NCI-H2227 treated with DMSO at 0.1 percent for 48 hours (cell line): Measurements from ENCODE around the gene MARF1.
"Not testable (repeated sequence)": the region's sequence is repeated elsewhere in the genome, so short reads cannot be mapped to it uniquely, and the experiment has no call there.

ENCODE experiments used
- DNase-seq: peaks from one replicate; lab custom pipeline; 2025; lab: John Stamatoyannopoulos, UW

The MARF1 gene

GRCh38 chr16:15621889-15622288, 21.1 kb downstream of the MARF1 start:
- DNase-seq, result no peak

- DNase-seq, result no peak
Measured at GRCh38 chr16:15621456-15621855, 21.5 kb downstream of the MARF1 start.

- no peak for DNase-seq
Measured at GRCh38 chr16:15620611-15621195, 22.3 kb downstream of the MARF1 start.

- DNase-seq, result no peak
Measured at GRCh38 chr16:15618392-15618791, 24.6 kb downstream of the MARF1 start.

- no peak for DNase-seq
Measured at GRCh38 chr16:15617901-15618300, 25.1 kb downstream of the MARF1 start.

- DNase-seq, result no peak
Measured at GRCh38 chr16:15616475-15617165, 26.3 kb downstream of the MARF1 start.

GRCh38 chr16:15616012-15616411, 26.9 kb downstream of the MARF1 start:
- no peak for DNase-seq

- no peak for DNase-seq
Measured at GRCh38 chr16:15613676-15614075, 29.3 kb downstream of the MARF1 start.

- no peak for DNase-seq
Measured at GRCh38 chr16:15611610-15612009, 31.3 kb downstream of the MARF1 start.

GRCh38 chr16:15610369-15610871, 32.5 kb downstream of the MARF1 start:
- no peak for DNase-seq

GRCh38 chr16:15609286-15609649, 33.7 kb downstream of the MARF1 start:
- no peak for DNase-seq

- no peak for DNase-seq
Measured at GRCh38 chr16:15608398-15609285, 34.3 kb downstream of the MARF1 start.

- DNase-seq, result no peak
Measured at GRCh38 chr16:15607700-15608396, 35.1 kb downstream of the MARF1 start.

- not testable (repeated sequence) for DNase-seq
Measured at GRCh38 chr16:15607221-15607699, 35.7 kb downstream of the MARF1 start.

GRCh38 chr16:15606518-15607220, 36.3 kb downstream of the MARF1 start:
- no peak for DNase-seq

- peak; percentile 81 for DNase-seq
Measured at GRCh38 chr16:15605839-15606517, 37.0 kb downstream of the MARF1 start.

GRCh38 chr16:15604460-15605440, 38.2 kb downstream of the MARF1 start:
- DNase-seq, result peak; percentile 17

GRCh38 chr16:15602285-15603044, 40.5 kb downstream of the MARF1 start:
- no peak for DNase-seq
